ENCODE data around the gene MUC12. TPM values are rescaled to one million over a fixed set of nuclear protein-coding genes. Genes with fewer than 3 reads are reported as not detected.
"Not testable (repeated sequence)": the region's sequence is repeated elsewhere in the genome, so short reads cannot be mapped to it uniquely, and the experiment has no call there.

MUC12 gene
- total RNA-seq, 4 donors from 2014 or later: 0.11 TPM; not detected in 3

- H3K9me3 ChIP-seq: no peaks in the 10 kb centered on the region
- TF ChIP-seq, protein P1, sequence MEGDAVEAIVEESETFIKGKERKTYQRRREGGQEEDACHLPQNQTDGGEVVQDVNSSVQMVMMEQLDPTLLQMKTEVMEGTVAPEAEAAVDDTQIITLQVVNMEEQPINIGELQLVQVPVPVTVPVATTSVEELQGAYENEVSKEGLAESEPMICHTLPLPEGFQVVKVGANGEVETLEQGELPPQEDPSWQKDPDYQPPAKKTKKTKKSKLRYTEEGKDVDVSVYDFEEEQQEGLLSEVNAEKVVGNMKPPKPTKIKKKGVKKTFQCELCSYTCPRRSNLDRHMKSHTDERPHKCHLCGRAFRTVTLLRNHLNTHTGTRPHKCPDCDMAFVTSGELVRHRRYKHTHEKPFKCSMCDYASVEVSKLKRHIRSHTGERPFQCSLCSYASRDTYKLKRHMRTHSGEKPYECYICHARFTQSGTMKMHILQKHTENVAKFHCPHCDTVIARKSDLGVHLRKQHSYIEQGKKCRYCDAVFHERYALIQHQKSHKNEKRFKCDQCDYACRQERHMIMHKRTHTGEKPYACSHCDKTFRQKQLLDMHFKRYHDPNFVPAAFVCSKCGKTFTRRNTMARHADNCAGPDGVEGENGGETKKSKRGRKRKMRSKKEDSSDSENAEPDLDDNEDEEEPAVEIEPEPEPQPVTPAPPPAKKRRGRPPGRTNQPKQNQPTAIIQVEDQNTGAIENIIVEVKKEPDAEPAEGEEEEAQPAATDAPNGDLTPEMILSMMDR (IDR thresholded peaks at IDR 0.05): no peak
- TF ChIP-seq POLR2A (IDR thresholded peaks at IDR 0.05): no peak
- peaks cover 0 to 18% (median 0%) of the 10 kb centered on the region in 4 donors for H3K27me3 ChIP-seq
- H3K36me3 ChIP-seq: no peaks in the 10 kb centered on the region
- no peak for DNase-seq
- 58% methylated on average over 4 of the region's 4 CpGs; no CpG with 5 or more reads in 1 of the 2 donors for WGBS, 2 donors
- no peak overlapping the region for H3K27ac ChIP-seq
- no peak overlapping the region for H3K4me3 ChIP-seq
- intact Hi-C loops (cut with DNase I): no loop called here
- no peaks in the 10 kb centered on the region for H3K4me1 ChIP-seq
Observed at GRCh38 chr7:100978300-100978699, 8.9 kb downstream of the MUC12 start.

- DNase-seq: no peak
- WGBS, 2 donors: 35 to 44% methylated on average over 8 of the region's 8 CpGs
Observed at GRCh38 chr7:100983451-100984187, 14.3 kb downstream of the MUC12 start.

GRCh38 chr7:100984241-100984918 lies 15.0 kb downstream of the MUC12 start:
- H3K4me3 ChIP-seq; H3K4me1 ChIP-seq; intact Hi-C loops (cut with DNase I); H3K27me3 ChIP-seq; DNase-seq; H3K27ac ChIP-seq; H3K36me3 ChIP-seq; H3K9me3 ChIP-seq: not testable (repeated sequence)
- 66 to 71% methylated on average over 13 to 14 of the region's 14 CpGs for whole genome bisulfite sequencing, 2 donors

More at GRCh38 chr7:100983451-100984187, 14.3 kb downstream of the MUC12 start:
- Histone ChIP-seq H3K4me1 (no peaks in the 10 kb centered on the region), H3K36me3 (no peaks in the 10 kb centered on the region), H3K9me3 (no peaks in the 10 kb centered on the region), H3K4me3 (no peak overlapping the region), H3K27ac (no peak overlapping the region), H3K27me3 (peaks cover 0 to 3% (median 0%) of the 10 kb centered on the region in 4 donors)
- TF ChIP-seq, protein P1 (IDR thresholded peaks at IDR 0.05): no peak
- TF ChIP-seq POLR2A (IDR thresholded peaks at IDR 0.05): no peak
- intact Hi-C loops (cut with DNase I): no loop called here

GRCh38 chr7:100985033-100985797 lies 15.8 kb downstream of the MUC12 start:
- WGBS, 2 donors: 42 to 53% methylated on average over 2 to 4 of the region's 4 CpGs
- H3K9me3 ChIP-seq; H3K36me3 ChIP-seq; H3K27ac ChIP-seq; H3K4me3 ChIP-seq; H3K4me1 ChIP-seq; intact Hi-C loops (cut with DNase I); H3K27me3 ChIP-seq; DNase-seq: not testable (repeated sequence)

DNA sequence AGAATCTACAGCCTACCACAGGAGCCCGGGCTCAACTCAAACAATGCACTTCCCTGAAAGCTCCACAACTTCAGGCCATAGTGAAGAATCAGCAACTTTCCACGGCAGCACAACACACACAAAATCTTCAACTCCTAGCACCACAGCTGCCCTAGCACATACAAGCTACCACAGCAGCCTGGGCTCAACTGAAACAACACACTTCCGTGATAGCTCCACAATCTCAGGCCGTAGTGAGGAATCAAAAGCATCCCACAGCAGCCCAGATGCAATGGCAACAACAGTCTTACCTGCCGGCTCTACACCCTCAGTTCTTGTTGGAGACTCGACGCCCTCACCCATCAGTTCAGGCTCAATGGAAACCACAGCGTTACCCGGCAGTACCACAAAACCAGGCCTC lies 22.3 kb downstream of the MUC12 start:
- no peak for DNase-seq
- Histone ChIP-seq H3K9me3 (no peaks in the 10 kb centered on the region), H3K4me1 (no peaks in the 10 kb centered on the region), H3K36me3 (no peaks in the 10 kb centered on the region), H3K27me3 (no peaks in the 10 kb centered on the region), H3K4me3 (no peak overlapping the region), H3K27ac (no peak overlapping the region)
- WGBS, 2 donors: 87 to 93% methylated on average over 9 of the region's 9 CpGs
- no peak for TF ChIP-seq POLR2A (IDR thresholded peaks at IDR 0.05)
- intact Hi-C loops (cut with DNase I): no loop called here

DNA sequence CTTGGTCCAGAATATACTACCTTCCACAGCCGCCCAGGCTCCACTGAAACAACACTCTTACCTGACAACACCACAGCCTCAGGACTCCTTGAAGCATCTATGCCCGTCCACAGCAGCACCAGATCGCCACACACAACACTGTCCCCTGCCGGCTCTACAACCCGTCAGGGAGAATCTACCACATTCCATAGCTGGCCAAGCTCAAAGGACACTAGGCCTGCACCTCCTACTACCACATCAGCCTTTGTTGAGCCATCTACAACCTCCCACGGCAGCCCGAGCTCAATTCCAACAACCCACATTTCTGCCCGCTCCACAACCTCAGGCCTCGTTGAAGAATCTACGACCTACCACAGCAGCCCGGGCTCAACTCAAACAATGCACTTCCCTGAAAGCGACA lies 22.9 kb downstream of the MUC12 start:
- WGBS, 2 donors: 83 to 86% methylated on average over 12 of the region's 12 CpGs
- H3K4me3 ChIP-seq; H3K27ac ChIP-seq; H3K27me3 ChIP-seq; H3K4me1 ChIP-seq; H3K36me3 ChIP-seq; H3K9me3 ChIP-seq; DNase-seq; intact Hi-C loops (cut with DNase I): not testable (repeated sequence)

DNA sequence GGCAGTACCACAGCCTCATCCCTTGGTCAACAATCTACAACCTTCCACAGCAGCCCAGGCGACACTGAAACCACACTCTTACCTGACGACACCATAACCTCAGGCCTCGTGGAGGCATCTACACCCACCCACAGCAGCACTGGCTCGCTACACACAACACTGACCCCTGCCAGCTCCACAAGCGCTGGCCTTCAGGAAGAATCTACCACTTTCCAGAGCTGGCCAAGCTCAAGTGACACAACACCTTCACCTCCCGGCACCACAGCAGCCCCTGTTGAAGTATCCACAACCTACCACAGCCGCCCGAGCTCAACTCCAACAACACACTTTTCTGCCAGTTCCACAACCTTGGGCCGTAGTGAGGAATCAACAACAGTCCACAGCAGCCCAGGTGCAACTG lies 25.3 kb downstream of the MUC12 start:
- H3K4me3 ChIP-seq; intact Hi-C loops (cut with DNase I): not testable (repeated sequence)
- WGBS, 2 donors: no CpG with 5 or more reads among the region's 9 CpGs

DNA sequence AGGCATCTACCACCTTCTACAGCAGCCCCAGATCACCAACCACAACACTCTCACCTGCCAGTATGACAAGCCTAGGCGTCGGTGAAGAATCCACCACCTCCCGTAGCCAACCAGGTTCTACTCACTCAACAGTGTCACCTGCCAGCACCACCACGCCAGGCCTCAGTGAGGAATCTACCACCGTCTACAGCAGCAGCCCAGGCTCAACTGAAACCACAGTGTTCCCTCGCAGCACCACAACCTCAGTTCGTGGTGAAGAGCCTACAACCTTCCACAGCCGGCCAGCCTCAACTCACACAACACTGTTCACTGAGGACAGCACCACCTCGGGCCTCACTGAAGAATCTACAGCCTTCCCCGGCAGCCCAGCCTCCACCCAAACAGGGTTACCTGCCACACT lies 29.2 kb downstream of the MUC12 start:
- H3K27ac ChIP-seq; DNase-seq; H3K27me3 ChIP-seq; H3K4me3 ChIP-seq; intact Hi-C loops (cut with DNase I); H3K9me3 ChIP-seq; H3K36me3 ChIP-seq; H3K4me1 ChIP-seq: not testable (repeated sequence)
- WGBS, 2 donors: 77 to 79% methylated on average over 5 to 6 of the region's 10 CpGs

More for the DNA sequence above, 25.3 kb downstream of the MUC12 start:
- H3K36me3 ChIP-seq, H3K9me3 ChIP-seq, H3K27ac ChIP-seq, H3K27me3 ChIP-seq, H3K4me1 ChIP-seq, DNase-seq: not testable (repeated sequence)

DNA sequence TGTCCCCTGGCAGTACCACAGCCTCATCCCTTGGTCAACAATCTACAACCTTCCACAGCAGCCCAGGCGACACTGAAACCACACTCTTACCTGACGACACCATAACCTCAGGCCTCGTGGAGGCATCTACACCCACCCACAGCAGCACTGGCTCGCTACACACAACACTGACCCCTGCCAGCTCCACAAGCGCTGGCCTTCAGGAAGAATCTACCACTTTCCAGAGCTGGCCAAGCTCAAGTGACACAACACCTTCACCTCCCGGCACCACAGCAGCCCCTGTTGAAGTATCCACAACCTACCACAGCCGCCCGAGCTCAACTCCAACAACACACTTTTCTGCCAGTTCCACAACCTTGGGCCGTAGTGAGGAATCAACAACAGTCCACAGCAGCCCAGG lies 30.0 kb downstream of the MUC12 start:
- no CpG with 5 or more reads among the region's 9 CpGs for WGBS, 2 donors
- DNase-seq; H3K9me3 ChIP-seq; H3K4me3 ChIP-seq; H3K4me1 ChIP-seq; intact Hi-C loops (cut with DNase I); H3K27me3 ChIP-seq; H3K36me3 ChIP-seq; H3K27ac ChIP-seq: not testable (repeated sequence)

DNA sequence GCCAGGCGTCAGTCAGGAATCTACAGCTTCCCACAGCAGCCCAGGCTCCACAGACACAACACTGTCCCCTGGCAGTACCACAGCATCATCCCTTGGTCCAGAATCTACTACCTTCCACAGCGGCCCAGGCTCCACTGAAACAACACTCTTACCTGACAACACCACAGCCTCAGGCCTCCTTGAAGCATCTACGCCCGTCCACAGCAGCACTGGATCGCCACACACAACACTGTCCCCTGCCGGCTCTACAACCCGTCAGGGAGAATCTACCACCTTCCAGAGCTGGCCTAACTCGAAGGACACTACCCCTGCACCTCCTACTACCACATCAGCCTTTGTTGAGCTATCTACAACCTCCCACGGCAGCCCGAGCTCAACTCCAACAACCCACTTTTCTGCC lies 30.7 kb downstream of the MUC12 start:
- intact Hi-C loops (cut with DNase I); DNase-seq: not testable (repeated sequence)
- 80 to 86% methylated on average over 8 to 9 of the region's 10 CpGs for WGBS, 2 donors

More for the DNA sequence above, 30.7 kb downstream of the MUC12 start:
- H3K27ac ChIP-seq, H3K4me3 ChIP-seq, H3K4me1 ChIP-seq, H3K27me3 ChIP-seq, H3K9me3 ChIP-seq, H3K36me3 ChIP-seq: not testable (repeated sequence)

Data from esophagus squamous epithelium (tissue), 5 donors.